Activated naive CD8-positive, alpha-beta T cell treated with anti-CD3 and anti-CD28 coated beads, Interleukin-2, amount 50 U/mL, for 16 hours (primary cell): Measurements from ENCODE around the gene SYTL2.
"Not testable (repeated sequence)": the region's sequence is repeated elsewhere in the genome, so short reads cannot be mapped to it uniquely, and the experiment has no call there.

Experiments
- DNase-seq: peaks from one replicate; pipeline ENCODE4 v3.0.0-alpha.2; 2020; ENCODE audit warnings: low read depth, low spot score

The SYTL2 gene, protein sequence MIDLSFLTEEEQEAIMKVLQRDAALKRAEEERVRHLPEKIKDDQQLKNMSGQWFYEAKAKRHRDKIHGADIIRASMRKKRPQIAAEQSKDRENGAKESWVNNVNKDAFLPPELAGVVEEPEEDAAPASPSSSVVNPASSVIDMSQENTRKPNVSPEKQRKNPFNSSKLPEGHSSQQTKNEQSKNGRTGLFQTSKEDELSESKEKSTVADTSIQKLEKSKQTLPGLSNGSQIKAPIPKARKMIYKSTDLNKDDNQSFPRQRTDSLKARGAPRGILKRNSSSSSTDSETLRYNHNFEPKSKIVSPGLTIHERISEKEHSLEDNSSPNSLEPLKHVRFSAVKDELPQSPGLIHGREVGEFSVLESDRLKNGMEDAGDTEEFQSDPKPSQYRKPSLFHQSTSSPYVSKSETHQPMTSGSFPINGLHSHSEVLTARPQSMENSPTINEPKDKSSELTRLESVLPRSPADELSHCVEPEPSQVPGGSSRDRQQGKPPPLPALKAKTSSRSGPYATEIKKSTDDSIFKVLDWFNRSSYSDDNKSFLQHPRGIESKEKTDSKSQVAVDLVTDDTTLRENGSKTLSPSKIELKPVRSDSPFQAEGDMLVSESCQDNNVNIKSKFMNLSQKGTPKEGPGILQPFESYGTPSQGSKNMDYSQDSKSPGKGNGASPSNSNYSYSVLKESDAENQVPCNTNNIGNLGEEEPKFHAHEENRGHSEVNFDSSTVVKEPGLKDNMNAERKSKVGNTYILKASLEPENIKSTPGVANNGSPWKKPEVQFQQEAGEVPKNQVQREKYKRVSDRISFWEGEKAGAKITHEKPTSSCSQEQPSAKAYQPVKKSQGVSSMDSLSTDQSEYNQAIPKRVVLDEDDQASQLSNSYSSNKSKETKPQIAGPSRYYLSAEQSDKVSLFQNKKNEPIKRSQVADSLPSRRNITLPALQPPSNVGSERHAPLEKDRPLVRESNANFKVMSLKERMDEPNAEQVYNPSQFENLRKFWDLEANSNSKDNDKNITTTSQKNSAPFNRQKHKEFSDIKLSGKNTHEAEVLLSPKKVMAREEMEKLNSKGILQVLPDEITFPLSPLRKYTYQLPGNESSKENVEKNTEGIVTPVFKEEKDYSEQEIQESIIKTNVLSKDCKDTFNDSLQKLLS (N-terminal part only)

DNA sequence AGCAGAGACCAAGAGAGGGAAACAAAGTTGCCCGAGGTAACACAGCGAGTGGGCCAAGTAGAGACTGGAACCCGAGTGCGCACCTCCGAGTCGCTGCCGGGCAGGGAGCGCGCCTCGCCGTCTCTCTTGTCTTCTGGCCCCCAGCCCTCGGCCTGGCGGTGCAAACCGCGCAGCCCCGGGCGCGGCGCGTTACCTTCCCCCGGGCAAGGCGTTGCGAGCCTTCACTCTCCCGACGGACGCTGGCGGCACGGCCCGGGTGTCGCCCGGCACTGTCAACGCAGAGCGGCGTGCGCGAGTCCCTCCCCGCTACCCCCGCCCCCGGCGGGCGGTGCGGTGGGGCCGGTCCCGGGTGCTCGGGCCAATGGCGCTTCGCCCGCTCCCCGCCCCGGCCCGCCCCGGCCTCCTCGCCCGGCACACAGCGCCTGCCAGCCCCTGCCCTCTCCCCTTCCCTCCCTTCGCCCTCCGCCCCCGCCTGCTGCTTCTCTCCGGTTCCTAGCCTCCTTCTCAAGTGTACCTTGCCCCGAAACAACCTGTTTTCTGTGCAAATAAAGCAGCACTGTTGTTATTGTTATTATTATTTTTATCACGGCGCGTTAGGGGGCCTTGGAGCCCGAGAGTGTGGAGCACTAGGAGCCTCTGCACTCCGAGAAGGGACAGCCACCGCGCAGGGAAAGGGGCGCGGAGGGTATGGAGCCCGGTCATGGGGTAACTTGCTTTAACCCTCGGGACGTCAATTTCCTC lies at the start of gene SYTL2:
Gene SYTL2, minus strand, starts transcription at position 271 of the 741 bp plus-strand sequence. CDS start 53,416 bp downstream, outside the sequence.
- DNase-seq: peak; percentile 43

DNA sequence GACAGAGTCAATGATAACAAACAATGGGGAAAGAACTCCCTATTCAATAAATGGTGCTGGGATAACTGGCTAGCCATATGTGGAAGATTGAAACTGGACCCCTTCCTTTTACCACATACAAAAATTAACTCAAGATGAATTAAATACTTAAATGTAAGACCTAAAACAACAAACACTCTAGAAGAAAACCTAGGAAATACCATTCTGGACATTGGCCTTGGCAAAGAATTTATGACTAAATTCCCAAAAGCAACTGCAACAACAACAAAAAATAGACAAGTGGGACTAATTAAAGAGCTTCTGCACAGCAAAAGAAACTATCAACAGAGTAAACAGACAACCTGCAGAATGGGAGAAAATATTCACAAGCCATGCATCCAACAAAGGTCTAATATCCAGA lies 48.6 kb upstream of the SYTL2 start:
- not testable (repeated sequence) for DNase-seq

- DNase-seq: no peak
Observed at GRCh38 chr11:85857098-85857497, 46.2 kb upstream of the SYTL2 start.

DNA sequence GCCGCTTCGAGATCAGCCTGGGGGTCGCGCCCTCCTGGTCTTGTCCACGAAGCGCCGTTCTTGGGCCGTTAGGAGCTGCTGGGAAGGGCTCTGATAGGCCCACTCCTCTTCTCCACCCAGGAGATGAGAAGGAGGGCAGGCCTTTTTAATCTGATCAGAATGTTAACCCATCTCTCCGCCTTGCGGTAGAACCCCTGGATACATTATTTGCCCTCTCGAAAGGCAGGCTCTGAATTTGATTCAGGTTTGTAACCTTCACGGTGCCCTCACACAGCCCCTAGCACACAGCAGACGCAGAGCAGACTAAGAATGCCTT lies 44.4 kb upstream of the SYTL2 start, which contains the start of gene CCDC83:
Gene CCDC83, plus strand, starts transcription at position 43 of the 316 bp plus-strand sequence. CDS start 9,741 bp downstream, outside the sequence.
- no peak for DNase-seq

DNA sequence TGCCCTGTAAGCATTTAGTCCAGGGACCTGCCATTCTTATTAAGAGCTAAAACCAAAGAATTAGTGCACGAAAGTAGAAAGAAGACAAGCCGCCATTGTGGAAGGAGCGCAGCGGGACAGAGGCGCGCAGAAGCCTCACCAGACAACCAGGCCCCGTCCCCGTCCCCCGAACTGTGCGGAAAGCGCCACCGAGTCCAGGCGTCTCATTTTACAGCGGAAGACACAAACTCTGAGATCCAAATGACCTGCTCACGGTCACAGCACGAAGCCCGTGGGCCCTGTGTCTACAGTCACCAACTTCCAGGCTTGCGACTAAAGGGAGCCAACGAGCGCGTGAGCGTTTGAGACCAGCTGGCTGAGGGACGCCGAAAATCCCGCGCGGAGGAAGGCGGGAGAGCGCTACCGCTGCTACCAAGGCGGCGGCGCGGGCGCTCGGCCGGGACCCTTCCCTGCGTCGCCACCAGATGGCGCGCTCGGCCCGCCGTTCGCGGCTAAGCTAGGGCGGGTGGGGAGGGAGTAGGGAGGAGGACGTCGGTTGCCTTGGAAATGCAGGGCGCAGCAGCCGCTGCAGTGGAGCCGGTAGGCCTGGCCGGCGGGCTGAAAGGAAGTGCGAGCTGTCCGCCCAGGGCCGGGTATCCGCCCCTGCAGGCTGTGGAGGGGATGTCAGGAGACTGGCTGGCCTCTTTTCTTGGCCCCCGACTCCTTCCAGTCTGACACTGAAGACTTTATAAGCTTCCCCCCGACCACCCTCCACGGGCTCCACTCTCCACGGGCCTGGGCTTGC lies 43.8 kb upstream of the SYTL2 start:
- peak; percentile 69 for DNase-seq

DNA sequence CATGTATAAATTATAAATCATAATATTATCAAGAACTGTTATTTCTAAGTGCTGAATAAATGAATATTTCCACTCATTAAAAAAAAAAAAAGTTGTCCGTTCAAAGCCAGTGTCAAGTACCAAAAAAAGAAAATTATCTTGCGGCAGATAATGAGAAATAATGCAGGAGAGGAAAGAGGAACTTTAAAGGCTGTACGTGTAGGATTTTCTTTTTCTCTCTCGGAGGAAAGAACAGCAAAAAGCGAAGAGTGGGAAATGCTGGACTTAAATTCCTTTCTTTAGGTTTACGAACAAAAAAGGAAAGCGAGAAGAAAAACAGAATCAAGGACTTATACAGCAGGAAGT lies 43.2 kb upstream of the SYTL2 start:
- no peak for DNase-seq

DNA sequence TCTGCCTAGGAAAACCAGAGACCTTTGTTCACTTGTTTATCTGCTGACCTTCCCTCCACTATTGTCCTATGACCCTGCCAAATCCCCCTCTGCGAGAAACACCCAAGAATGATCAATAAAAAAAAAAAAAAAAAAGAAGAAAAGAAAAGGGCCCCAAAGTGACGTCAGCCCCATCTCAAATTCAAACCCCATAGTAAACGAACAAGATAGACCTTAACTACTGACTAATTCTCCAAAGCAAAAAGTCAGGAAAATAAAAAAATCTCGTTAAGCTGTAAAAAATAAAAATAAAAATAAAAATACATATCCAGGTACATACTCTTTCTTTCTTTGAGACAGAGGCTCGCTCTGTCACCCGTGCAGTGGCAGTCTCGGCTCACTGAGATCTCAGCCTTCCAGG lies 42.6 kb upstream of the SYTL2 start:
- DNase-seq: not testable (repeated sequence)

DNA sequence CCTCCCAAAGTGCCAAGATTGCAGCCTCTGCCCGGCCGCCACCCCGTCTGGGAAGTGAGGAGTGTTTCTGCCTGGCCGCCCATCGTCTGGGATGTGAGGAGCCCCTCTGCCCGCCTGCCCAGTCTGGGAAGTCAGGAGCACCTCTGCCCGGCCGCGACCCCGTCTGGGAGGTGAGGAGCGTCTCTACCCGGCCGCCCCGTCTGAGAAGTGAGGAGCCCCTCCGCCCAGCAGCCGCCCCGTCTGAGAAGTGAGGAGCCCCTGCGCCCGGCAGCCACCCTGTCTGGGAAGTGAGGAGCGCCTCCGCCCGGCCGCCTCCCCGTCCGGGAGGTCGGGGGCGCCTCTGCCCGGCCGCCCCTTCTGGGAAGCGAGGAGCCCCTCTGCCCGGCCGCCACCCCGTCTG lies 41.8 kb upstream of the SYTL2 start:
- not testable (repeated sequence) for DNase-seq

DNA sequence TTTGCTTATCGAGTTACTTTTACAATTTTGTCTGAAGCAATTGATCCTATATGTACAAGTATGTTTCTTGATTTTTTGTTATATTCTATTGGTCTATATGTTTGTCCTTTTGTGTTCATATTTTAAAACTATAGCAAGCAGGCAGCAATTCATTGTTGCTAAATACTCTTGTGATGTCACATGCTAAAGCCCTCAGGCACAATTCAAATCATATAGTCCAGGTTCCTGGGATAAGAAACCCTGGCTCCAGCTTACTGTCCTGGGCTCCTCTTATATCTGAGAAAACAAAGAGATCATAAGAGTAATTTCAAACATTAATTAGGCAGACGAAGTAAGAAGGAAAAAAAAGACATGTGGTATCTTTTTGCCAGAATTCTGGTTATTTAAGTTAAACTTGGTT lies 37.6 kb upstream of the SYTL2 start:
- DNase-seq: no peak

DNA sequence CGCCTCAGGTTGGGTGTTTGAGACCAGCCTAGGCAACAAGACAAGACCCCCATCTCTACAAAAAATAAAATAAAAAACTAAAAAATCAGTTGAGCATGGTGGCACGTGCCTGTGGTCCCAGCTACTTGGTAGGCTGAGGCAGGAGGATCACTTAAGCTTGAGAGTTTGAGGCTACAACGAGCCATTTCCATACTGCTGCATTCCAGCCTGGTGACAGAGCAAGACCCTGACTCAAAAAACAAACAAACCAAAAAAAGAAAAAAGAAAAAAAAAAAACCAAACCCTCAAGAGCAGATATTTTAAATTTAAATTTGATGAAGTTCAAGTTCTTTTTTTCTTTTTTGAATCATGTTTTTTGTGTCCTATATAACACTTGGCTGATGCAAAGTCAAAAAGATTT lies 37.1 kb upstream of the SYTL2 start:
- no peak for DNase-seq

DNA sequence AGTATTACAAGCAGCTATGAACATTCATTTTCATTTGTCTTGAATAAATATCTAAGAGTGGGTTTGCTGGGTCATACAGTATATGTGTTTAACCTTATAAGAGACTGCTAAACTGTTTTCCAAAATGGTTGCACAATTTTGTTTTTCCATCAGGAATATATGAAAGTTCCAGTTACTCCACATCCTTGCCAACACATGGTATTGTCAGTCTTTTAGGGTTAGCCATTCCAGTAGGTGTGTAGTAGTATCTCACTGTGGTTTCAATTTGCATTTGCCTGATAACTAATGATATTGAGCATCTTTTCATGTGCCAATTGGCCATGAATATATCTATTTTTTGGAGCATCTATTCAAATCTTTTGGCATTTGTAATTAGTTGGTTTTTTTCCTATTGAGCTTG lies 36.5 kb upstream of the SYTL2 start:
- no peak for DNase-seq

- DNase-seq: no peak
Observed at GRCh38 chr11:85845124-85845631, 34.2 kb upstream of the SYTL2 start.

- no peak for DNase-seq
Observed at GRCh38 chr11:85844439-85845123, 33.6 kb upstream of the SYTL2 start.

DNA sequence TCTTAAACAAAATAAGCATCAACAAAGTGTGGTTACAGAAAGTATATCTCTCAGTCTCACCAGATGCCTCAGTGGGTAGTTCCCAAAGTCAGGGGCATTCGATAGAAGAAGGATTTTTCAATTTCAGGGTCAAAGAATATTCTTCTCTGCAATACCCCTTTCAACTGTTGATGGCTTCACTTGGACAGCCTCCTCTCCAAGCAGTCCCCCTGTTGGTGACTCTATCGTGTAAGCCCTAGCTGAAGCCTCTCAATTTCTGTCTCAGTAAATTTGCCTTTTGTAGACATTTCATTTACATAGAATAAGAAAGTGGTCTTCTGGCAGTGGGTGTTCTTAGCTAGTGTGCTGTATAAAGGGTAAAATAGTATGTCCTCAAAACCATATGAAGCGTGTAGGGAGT lies 33.0 kb upstream of the SYTL2 start:
- no peak for DNase-seq

- not testable (repeated sequence) for DNase-seq
Observed at GRCh38 chr11:85840932-85841331, 30.0 kb upstream of the SYTL2 start.

DNA sequence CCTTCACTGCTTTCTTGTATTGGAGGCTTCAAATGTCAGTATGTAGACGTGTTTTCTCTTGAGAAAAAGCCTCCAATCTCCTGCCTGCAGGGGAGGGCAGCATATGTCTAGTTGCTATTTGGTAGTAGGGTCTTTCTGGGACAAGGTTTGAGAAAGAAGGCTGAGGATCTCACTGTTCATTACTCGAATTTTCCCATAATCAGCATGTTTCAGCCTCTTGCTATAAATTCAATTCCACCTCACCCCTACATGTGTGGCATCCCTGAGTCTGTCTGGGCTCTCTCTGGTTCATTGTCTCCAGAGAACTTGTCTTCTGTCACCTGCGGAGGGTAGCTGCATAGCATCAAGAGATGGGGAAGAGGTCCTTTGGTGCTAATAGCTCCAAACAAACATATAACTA lies 24.8 kb upstream of the SYTL2 start:
- DNase-seq: no peak

GRCh38 chr11:85835263-85835662 lies 24.3 kb upstream of the SYTL2 start:
- DNase-seq: no peak

DNA sequence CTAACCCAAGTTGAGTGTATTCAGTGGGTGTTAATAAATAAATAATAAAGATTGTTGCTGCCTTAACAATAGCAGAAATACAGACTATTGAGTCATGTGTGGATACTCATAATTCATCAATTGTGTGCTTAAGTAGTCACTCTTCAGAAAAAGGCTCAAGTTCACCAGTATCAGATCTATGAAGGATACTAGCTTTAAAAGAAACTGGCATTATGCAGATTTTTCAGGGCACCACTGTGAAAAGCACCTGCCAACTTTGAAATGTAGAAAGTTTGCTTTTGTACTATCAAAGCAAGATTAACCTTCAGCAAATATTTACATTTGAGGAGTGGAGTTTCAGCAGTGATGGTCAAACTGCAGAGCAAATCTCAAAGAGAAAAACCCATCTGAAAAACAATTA lies 20.1 kb upstream of the SYTL2 start:
- DNase-seq: no peak

- no peak for DNase-seq
Observed at GRCh38 chr11:85829172-85829571, 18.2 kb upstream of the SYTL2 start.

DNA sequence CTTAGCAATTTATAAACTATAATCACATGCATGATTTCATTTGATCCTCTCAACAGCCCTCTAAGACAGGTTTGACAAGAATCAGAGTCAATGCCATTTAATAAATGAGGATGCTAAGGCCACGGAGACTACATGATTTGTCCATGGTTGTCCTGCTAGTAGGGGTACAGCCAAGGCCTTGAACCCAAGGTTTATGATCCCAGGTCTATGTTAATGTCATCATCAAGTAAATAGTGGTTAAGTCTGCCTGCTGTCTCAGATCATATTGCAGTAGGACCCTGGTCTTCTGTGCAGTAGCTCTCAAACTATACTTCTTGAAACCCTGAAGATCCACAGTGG lies 17.7 kb upstream of the SYTL2 start:
- DNase-seq: no peak
